SK-N-SH treated with all-trans-retinoic acid at 6 μM for 48 hours (cell line): ENCODE data around the gene CDC26.

Source experiments
- ZNF70 ChIP-seq: fragments of 450-650 bp; formaldehyde crosslinking; IDR thresholded peaks from 2 replicates; pipeline ENCODE4 v1.5.0; 2020; ENCODE audit warnings: mild to moderate bottlenecking, moderate library complexity
- TF ChIP-seq, protein P1 (sequence below): fragments of 250-450 bp; sonication (Bioruptor Pico); IDR thresholded peaks from 2 replicates; pipeline ENCODE4 v1.5.1; 2021; ENCODE audit warnings: mild to moderate bottlenecking, moderate library complexity

GRCh38 chr9:113261917-113262671 lies 13.3 kb downstream of the CDC26 start:
- TF ChIP-seq ZNF70 (CRISPR knock-in tag) = no peak
- TF ChIP-seq, protein P1, sequence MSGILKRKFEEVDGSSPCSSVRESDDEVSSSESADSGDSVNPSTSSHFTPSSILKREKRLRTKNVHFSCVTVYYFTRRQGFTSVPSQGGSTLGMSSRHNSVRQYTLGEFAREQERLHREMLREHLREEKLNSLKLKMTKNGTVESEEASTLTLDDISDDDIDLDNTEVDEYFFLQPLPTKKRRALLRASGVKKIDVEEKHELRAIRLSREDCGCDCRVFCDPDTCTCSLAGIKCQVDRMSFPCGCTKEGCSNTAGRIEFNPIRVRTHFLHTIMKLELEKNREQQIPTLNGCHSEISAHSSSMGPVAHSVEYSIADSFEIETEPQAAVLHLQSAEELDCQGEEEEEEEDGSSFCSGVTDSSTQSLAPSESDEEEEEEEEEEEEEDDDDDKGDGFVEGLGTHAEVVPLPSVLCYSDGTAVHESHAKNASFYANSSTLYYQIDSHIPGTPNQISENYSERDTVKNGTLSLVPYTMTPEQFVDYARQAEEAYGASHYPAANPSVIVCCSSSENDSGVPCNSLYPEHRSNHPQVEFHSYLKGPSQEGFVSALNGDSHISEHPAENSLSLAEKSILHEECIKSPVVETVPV = no peak
